CD4-positive, alpha-beta T cell treated with Interleukin-15 for 1 hour (primary cell): ENCODE results near the gene MAN2B2.

Source experiments
- DNase-seq: peaks from one replicate; pipeline ENCODE4 v3.0.0-alpha.2; 2020

MAN2B2 gene

DNA sequence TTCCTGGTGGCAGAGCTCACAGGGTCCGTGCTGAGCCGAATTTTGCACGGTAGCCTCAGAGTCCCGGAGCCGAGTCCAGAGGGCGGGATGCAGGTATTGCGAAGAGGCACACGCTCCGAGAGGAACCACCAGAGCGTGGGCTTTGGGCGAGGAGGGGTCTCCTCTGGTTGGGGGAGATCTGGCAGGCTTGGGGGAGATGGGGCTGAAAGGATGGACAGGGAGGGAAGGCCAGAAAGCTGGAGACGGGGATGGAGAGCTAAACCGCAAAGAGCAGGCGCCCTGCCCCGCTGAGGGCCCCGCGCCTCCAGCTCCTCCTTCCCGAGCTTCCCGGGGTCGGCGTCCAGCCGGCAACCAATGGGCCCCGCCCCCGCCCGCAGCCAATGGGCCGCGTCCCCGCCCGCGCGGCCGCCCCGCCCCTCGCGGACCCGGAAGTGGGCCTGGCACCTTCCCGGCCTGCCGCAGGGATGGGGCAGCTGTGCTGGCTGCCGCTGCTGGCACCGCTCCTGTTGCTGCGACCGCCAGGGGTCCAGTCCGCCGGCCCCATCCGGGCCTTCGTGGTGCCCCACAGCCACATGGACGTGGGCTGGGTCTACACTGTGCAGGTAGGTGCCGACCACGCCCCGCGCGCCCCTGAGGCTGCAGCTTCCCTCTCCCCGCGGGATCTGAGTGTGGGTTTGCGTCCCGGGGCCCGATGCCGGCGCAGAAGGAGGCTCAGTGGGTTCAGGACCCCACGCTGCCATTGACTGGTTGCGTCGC is at the start of gene MAN2B2:
Gene MAN2B2, plus strand, starts transcription at position 443 of the 756 bp plus-strand sequence. Its CDS starts 22 bp downstream, at position 465.
- peak; percentile 80 for DNase-seq

- DNase-seq: no peak
Measured at GRCh38 chr4:6525474-6525873, 49.5 kb upstream of the MAN2B2 start.

DNA sequence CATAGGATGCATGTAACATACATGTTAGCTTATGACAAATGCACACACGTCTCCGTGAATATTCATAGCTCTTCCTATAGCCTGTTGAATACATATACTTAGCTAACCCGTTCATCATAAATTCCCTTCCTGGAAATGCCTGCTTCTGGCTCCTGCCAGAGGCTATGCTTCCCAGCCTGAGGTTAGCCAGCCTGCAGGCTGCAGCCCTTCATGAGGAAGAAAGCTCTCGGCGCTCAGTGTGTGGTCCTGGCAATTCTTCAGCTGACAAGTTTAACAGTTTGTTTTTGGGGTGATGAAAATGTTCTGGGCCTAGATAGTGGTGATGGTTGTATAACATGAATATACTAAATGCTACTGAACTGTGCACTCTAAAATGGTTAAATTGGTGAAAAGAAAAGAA is 48.8 kb upstream of the MAN2B2 start:
- DNase-seq: no peak

DNA sequence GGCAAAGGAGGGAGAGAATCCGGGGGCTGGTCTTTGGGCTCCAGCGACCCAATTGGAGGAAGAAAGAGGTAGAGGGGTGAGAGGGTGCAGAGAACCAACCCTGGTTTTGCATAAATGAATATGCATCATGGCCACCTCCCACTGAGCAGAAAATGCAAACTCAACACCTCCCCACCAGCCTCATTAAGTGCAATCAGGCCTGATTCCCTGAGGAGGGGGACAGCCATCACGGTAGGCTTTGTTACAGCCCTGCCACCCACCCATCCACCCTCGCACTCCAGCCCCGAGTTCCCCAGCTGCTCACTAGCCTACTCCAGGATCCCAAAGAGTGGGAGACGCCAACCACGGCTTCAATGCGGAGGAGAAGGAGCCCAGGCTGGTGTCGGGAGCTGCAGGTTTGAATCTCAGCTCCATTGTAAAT is 48.3 kb upstream of the MAN2B2 start:
- DNase-seq: no peak

- no peak for DNase-seq
Measured at GRCh38 chr4:6527259-6527658, 47.7 kb upstream of the MAN2B2 start.

DNA sequence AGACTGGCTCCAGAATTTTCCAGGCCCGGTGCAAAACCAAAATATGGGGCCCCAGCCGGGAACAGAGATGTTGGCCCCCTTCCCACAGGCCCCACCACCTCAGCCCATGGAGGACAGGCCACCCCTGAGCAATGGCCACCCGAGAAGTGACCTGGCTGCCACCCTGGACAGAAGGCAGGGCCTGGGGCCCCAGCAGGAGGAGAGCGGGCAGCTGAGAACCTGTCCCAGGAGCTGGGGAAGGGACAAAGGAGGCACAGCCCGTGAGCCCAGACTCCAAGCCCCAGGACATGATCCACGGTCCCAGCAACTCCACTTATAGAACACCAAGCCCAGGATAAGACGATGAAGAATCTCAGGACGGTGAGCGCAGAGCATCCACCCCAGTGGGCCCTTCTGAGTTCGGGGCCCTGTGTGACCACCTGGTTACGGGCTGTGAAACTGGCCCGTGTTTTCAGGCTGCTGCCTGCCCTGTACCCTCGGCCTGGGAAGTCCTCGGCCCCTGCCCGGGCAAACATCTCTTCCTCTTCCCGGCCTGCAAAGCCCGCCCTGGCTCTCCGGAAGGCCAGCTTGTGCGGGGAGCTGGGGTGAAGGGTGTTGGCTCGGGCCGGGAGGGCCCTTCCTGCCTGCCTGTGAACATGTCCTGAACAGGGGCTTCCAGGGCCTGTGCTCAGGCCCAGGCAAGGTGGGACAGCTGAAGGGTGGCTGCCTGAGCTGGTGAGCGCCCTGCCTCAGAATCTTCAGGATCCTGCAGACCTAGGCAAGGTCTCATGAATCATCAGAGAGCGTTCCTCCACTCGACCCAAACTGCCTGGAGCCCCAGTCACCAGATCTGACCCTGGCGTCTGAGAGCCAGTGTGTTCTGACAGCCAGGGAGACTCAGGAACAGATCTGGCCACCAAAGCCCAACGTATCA is 47.0 kb upstream of the MAN2B2 start:
- no peak for DNase-seq

DNA sequence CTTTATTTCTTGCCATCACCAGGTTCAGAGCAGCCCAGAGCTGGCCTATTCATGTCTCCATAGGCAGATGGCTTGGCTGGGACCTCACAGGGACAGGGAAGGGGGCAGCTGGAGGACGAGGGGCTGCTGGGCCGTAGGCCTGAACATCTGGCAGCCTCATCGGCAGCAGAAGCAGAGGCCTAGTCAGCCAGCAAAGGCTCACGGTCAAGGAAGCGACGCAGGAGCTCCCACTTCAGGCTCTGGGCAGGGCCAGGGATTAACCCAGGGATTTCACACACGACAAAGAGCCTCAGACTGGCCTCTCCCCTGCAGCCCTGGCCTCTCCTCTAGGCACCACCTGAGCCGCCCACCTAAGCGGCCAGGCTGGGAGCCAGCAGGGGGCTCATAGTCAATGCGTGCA is 46.0 kb upstream of the MAN2B2 start:
- no peak for DNase-seq

DNA sequence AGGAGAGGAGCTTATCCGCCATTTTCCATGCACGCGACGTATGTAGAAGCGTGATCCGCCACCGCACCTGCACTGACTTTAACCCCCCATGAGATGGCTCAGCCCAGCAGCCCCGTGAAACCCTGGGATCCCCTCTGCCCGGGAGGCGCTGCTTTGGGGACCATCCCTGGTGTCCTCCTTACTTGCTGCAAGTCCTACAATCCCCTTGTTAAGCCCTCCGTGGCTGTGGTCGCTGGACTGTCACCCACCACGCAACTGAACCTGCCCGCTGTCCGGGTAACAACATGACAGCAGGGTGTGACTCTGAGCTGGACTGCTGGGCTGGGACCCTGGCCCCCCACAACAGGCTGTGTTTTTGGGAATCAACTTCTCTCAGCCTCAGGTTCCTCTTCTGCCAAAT is 44.7 kb upstream of the MAN2B2 start:
- DNase-seq: no peak

- DNase-seq: no peak
Measured at GRCh38 chr4:6530964-6531363, 44.0 kb upstream of the MAN2B2 start.

DNA sequence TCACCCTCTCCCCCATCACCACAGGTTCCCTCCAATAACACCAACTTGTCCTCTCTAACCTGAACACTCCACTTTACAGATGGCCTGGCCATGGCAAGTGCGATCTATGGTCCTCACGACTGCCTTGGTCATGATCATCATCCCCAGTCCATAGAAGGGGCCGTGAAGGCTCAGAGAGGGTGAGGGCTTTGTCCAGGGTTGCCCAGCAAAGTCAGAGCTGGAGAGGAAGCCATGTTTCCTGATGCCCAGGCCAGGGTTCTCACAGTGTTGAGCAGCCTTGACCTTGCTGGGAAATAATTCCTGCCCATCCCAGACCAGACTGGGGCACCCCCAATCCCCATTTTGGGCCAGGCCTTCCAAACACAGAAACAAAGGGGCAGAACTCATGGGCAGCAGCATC is 42.9 kb upstream of the MAN2B2 start:
- no peak for DNase-seq

- no peak for DNase-seq
Measured at GRCh38 chr4:6532658-6533057, 42.3 kb upstream of the MAN2B2 start.

DNA sequence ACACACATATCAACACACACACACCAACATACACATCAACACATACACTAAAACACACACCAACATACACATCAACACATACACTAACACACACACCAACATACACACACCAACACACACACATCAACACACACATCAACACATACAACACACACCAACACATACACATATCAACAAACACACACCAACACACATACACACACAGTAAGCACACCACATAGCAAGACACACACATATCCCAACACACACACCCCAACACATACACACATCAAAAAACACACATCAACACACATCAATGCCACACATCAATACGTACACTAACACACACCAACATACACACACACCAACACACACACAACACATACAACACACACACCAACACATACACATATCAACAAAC is 40.9 kb upstream of the MAN2B2 start:
- DNase-seq: no peak

DNA sequence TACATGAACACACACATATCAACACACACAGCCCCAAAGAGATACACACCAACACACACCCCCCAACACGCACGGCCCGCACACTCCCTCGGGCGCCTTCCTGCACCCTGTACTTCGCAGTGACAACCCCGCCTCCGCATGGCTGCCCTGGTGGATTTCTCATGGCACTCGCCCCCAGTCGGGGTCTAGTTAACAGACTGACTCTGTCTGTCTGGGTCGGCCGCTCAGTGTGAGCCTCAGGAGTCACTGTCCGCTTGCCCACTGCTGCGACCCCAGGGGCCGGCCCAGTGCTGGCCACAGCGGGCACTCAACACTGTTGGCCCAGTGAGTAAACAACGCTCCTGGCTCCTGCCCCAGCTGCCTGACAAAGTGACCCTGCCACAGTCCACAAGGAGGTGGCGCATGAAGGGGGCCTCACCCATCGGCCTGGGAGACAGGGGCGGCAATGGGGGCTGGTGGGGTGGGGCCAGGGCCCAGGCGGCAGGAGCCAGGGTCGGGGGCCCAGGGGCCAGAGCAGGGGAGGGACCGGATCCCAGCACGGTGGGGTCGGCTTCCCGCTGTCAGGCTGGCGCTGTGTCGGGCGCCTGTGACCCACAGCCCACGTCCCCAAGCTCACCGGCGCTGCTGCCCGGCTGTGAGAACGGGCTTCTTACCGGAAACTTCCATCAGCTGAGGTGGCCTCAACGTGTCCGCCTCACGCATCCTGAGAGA is 40.2 kb upstream of the MAN2B2 start:
- DNase-seq: no peak

DNA sequence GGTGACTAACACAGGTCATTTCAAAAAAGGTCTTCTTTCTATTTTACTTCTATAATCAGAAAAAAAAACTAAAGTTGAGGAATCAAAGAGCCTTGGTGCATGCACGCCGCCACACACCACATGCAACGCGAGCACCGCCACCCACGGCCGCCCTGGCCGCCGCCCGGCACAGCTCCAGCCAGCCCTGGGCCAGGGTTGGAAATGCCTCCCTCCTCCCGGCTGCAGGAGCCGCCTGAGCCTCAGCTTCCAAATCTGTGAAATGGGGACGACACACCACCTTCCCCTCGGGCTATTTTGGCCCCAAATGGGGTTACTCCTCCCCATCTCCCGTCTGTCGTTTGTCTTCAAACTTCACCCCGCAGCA is 39.7 kb upstream of the MAN2B2 start:
- no peak for DNase-seq

GRCh38 chr4:6535706-6536105 is 39.3 kb upstream of the MAN2B2 start:
- DNase-seq: no peak

GRCh38 chr4:6538111-6538510 is 36.9 kb upstream of the MAN2B2 start:
- no peak for DNase-seq

DNA sequence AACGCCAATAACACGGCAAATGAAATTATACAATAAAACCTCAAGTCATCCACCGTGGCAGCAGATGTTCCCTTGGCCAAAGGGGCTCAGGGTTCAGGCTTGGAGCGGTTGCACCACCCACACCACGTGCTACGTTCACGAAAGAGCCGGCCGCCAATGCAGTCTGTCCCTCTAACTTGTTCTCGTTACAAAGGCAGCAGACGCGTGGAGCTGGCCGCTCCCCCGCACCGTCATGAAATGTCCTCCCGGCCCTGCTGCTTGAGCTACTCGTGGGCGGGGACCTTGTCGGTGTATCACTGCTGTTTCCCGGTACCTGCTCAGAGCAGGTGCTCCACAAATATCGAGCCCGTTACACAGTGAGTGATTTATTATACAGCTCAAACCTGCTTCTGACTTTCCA is 36.4 kb upstream of the MAN2B2 start:
- no peak for DNase-seq

- DNase-seq: no peak
Measured at GRCh38 chr4:6539009-6539764, 35.8 kb upstream of the MAN2B2 start.

DNA sequence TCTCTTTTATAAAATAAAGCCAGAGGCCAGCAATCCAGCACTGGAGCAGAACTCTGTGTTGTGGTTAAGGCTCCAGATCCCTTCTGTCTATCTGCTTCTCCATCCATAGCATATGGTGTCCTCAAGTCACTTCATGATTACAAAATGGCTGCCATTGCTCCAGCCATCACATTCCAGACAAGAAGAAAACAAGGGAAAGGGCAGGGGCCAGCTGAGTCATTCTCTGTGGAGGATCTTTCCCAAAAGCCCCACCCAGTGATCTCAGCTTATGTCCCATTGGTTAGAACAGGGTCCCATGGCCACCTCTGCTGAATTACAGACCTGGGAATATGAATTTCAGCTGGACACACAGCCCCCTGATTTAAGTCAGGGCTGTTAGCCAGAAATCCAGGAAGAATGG is 34.1 kb upstream of the MAN2B2 start:
- DNase-seq: no peak

- no peak for DNase-seq
Measured at GRCh38 chr4:6541789-6542188, 33.2 kb upstream of the MAN2B2 start.

GRCh38 chr4:6542951-6543350 is 32.0 kb upstream of the MAN2B2 start:
- no peak for DNase-seq

DNA sequence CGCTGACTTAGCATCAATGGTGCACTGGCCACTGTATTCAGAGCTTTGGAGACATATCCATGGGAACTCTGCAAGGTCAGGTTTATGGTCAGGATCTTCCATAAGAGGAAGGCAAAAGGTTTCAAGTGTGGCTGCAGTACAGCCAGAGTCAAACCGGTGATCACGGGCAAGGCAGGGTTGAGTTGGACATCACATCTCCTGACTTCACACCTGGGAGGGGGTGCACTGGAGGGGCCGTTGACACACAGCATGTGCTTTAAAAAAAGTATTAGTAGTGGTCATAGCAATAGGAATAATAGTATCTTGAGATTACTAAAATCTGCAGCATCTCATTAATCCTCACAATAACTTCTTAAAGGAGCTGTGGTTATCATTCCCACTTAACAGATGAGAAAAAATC is 28.9 kb upstream of the MAN2B2 start:
- DNase-seq: no peak
